ENCODE measurements around the gene SH3D21. TPM values are rescaled to one million over a fixed set of nuclear protein-coding genes. Genes with fewer than 3 reads are reported as not detected.

The SH3D21 gene
- total RNA-seq, 2 donors from 2014 or later = 1.6 to 2.8 TPM

DNA sequence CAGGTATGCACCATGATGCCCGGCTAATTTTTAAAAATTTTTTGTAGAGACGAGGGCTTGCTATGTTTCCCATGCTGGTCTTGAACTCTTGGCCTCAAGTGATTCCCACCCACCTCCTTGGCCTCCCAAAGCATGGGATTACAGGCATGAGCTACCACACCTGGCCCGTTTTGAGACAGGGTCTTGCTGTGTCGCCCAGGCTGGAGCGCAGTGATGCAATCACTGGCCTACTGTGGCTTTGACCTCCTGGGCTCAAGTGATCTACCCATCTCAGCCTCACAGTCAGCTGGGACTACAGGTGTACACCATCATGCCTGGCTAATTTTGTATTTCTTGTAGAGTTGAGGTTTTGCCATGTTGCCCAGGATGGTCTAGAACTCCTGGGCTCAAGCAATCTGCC lies 7.5 kb upstream of the SH3D21 start:
- DNase-seq (ENCODE audit: low spot score) = no peak
- intact Hi-C loops (cut with DNase I) = no loop called here

DNA sequence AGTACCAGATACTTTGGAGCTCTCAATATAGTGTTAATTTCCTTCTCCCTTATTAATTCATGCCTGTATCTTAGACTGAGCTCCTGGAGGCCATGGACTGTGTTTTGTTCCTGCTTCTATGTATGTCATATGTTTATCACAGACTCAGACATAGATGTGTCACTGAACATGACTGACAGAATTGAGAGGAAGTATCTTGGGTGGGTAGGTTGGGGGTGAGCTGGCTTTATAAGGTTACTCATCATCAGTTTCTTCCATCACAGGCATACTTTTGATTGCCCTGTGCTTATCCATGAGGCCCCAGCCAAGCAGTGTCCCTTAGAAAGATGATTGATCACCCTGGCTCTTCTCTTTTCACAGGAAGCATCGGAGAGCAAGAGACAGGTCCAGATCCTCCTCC lies 5.6 kb upstream of the SH3D21 start:
- DNase-seq (ENCODE audit: low spot score) = no peak
- intact Hi-C loops (cut with DNase I) = no loop called here

DNA sequence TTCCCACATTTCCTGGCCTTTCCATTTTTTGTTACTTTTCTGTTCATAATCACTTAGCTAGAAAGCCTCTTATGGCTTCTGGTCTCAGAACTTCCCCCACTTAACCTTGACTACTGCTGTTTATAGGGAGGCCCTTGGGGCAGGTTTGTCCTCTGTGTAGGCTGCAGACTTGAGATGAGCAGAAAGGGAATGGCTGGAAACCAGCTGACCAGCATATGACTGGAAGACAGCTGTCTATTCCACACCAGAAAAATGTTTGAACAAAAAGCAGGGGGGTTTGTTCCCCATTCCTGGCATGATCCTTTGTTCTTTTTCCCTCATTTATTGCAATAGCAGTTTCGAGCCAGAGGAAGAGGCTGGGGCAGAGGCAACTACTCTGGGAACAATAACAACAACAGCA lies 4.9 kb upstream of the SH3D21 start:
- no peak for DNase-seq (ENCODE audit: low spot score)
- intact Hi-C loops (cut with DNase I) = no loop called here

DNA sequence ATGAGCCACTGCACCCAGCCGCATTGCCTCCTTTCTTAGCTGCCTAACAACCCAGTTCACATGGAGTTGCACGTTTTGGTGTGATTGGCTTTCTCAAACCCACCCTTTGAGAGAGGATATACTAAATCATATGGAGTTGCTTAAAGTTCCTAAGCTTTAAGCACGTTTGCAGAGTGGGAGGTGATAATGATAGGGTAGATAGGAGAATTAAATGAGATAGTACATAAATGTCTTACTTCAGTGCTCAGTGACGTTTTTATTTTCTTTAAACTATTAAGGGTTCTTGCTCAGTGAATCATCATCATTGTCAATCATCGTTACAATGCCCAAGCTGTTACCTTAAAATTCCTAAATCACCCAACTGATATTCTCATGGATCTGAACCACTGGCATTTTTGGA lies 2.9 kb upstream of the SH3D21 start:
- intact Hi-C loops (cut with DNase I) = no loop called here
- DNase-seq (ENCODE audit: low spot score) = no peak

DNA sequence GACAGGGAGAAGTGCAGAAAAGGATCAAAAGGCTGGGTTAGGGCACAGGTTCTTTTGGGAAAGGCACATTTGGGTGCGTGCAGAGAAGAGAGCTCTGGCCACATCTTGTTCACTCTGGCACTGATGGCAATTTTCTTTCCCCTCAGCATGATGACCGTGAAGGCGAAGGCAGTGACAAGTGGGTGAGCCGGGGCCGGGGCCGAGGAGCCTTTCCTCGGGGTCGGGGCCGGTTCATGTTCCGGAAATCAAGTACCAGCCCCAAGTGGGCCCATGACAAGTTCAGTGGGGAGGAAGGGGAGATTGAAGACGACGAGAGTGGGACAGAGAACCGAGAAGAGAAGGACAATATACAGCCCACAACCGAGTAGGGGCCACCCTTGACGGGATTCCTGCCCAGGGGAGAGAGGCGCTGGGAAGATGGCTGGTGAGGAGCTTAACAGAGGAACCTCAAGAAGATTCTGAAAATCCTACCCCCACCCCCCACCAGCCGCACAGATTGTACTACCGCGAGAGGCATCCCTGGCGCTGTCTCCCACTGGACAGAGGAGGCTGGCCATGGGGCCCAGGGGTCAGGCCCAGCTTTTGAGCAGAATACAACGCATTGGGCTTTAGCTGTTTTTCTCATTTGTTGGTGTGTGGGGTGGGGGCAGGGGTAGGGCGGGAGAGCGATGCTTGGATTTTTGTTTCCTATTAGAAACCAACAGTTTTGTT lies 2.4 kb upstream of the SH3D21 start:
- intact Hi-C loops (cut with DNase I) = no loop called here
- no peak for DNase-seq (ENCODE audit: low spot score)

DNA sequence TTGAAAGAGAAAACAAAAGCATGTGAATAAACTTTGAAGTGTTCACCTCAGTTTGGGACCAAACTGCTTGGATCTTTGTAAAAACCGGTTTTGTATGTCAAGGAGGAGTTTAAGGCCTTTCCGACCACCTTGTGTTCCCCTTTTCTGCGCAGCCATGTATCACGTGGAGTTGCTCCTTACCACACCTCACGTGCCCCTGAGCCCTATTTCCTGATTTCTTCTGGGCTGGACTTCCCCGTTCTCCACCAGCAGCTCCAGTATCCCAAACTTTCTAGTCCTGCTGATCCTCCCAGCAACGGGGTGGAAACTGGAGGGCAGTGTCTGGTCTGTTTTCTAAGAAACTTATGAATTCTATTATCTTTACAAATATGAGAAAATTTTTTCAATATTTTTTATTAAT lies 1.6 kb upstream of the SH3D21 start:
- DNase-seq (ENCODE audit: low spot score) = no peak

DNA sequence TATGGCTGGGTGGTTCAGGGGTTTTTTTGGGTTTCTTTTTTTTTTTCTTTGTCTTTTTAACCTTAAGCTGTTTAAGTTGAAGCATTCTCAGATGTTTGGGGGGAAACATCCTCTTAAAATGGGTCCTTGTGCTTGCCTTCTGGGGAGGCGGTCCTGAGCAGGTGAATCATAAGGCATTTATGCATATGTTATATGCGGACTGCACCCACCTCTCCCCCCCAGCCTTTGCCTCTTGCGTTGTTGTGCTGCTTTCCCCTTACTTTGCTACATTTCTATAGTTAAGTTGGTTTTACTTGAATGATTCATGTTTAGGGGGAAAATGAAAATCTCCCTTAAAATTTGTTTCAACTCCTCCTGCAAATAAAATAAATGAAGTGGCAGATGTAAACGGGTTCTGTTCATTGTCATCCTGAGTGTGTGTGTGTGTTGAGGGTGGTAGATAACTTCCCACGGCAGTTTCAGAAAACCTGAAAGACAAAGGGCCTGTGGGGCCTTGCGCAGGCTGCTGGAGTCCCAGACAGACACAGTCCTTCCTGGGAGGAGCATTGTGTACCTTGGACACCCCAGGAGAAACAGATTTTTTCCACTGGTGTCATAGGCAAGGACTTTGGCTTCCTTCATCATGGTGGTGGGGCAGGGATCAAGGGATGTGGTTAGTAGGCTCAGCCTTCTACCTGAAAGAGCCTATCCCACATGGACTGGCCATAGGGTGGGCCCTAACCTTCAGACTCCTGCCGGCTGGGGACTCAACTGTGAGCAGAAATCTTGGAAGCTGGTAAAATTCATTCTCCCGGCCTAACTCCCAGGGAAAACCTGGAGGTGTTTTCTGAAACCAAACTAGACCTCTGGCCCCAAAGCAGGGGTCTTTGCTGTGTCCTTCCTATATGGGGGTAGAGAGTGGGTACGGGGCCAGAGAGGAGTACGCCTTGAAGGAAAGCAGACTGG lies 926 bp upstream of the SH3D21 start:
- intact Hi-C loops (cut with DNase I) = loop anchor here in 1 of 2 donors (5.0 kb wide), 1 partner anchor 62 kb away; no protein-coding TSS in a partner anchor
- no peak for DNase-seq (ENCODE audit: low spot score)

More for the DNA sequence above, 1.6 kb upstream of the SH3D21 start:
- intact Hi-C loops (cut with DNase I) = no loop called here

DNA sequence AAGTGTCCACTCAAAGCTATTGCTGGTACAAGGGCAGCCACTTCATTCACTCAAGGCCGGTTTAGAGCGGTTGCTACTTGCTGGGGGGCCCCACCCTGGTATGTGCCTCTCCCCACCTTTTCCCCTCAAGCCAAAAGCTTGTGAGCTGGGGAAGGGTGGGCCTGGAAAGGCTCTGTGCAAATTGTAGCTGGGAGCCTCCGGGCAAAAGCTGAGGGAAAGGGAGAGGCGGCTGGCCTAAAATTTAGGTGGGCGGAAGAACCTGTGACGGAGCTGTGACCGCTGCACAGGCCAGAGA lies 306 bp upstream of the SH3D21 start:
- DNase-seq (ENCODE audit: low spot score) = no peak

DNA sequence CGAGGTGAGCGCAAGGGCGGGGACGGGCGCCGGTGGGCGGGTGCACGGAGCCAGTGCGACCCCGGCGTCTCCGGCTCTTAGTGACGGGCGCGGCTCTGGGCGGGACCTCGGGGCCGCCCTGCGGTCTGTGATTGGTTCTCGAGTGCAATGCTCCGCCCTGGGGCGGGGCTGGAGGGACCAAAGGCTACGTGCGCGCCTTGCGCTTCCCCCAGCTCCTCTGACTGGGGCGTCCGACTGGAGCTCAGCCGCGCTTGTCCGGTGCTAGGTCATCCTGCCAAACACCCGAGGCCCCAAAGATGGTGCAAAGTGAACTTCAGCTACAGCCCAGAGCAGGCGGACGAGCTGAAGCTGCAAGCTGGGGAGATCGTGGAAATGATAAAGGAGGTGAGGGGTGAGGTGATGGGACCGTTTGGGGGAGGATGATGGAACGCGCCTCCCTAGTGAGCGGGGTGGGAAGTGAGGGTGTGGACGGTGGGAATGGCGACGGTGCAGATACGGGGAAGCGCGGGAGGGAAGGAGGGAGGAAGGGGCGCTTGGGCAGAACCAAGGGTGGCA lies 811 bp downstream of the SH3D21 start:
- intact Hi-C loops (cut with DNase I) = loop anchor here in 1 of 2 donors (5.0 kb wide), 1 partner anchor 60 kb away; no protein-coding TSS in a partner anchor
- DNase-seq (ENCODE audit: low spot score) = peak; percentile 97

More for the DNA sequence above, 306 bp upstream of the SH3D21 start:
- intact Hi-C loops (cut with DNase I) = loop anchor here in 1 of 2 donors (5.0 kb wide), 1 partner anchor 61 kb away; no protein-coding TSS in a partner anchor

DNA sequence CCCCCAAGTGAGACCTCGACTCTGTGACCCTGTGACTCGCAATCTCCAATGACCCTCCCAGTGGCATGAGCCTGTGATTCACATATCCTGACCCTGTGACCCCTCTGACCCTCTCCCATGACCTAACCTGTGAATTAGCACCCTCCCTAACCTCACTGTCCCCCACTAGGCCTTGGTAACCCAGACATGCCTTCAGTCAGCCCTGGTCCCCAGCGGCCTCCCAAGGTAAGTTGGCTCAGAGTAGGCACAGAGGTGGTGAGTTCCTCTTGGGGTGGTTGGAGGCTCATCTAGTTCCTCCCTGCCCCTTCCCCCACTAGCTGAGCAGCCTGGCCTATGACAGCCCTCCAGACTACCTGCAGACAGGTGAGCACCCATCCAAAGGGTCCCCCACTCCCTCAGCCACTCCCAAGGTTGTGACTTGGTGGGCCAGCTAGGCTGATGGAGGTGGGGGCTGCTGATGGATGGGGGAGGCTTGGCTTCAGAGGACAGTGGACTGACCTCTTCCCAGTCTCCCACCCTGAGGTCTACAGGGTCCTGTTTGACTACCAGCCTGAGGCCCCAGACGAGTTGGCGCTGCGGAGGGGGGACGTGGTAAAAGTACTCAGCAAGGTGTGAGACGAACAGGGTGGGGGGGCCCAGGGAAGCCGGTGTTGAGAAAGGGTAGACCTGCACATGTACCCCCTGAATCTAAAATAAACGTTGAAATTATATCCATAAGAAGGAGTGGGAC lies 1.6 kb downstream of the SH3D21 start:
- intact Hi-C loops (cut with DNase I) = loop anchor here in 1 of 2 donors (5.0 kb wide), 1 partner anchor 60 kb away; no protein-coding TSS in a partner anchor
- no peak for DNase-seq (ENCODE audit: low spot score)

DNA sequence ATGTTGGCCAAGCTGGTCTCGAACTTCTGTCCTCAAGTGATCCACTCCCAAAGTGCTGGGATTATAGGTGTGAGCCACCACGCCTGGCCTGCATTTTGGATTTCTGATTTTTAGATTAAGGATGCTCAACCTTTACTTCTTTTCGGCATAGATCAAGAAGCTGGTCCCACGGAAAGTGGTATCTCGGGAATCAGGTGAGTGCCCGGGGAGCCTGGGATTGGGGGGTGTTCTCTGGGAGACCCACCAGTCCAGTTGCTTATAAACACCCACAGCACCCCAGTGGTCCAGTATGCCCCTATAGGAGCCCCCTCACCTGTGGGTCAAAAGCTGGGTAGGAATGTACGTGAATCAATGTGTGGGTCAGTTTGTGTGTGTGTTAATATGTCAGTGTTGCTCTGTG lies 3.2 kb downstream of the SH3D21 start:
- no peak for DNase-seq (ENCODE audit: low spot score)
- intact Hi-C loops (cut with DNase I) = loop anchor here in 1 of 2 donors (5.0 kb wide), 1 partner anchor 58 kb away; no protein-coding TSS in a partner anchor

DNA sequence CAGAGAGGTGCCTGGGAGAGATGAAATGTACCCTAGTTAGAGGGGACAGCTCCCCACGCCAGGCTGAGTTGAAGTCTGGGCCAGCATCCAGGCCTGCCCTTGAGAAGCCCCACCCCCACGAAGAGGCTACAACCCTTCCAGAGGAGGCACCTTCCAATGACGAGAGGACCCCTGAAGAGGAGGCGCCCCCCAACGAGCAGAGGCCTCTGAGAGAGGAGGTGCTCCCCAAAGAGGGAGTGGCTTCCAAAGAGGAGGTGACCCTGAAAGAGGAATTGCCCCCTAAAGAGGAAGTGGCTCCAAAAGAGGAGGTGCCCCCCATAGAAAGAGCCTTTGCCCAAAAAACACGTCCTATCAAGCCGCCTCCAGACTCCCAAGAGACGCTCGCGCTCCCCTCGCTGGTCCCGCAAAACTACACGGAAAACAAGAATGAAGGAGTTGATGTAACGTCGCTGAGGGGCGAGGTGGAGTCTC lies 14.2 kb downstream of the SH3D21 start:
- DNase-seq (ENCODE audit: low spot score) = no peak
- intact Hi-C loops (cut with DNase I) = no loop called here

DNA sequence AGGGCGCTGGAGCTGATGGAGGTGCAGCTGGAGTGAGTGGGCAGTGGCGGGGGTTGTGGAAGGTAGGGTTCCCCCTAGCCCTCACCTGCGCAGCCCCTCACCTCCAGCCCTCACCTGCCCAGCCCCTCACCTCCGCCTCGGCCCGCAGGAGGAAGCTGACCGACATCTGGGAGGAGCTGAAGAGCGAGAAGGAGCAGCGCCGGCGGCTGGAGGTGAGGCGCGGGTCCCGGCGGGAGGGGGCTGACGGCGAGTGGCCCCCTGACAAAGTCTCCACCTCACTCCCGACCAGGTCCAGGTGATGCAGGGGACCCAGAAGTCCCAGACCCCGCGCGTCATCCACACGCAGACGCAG lies 14.6 kb downstream of the SH3D21 start:
- intact Hi-C loops (cut with DNase I) = no loop called here
- no peak for DNase-seq (ENCODE audit: low spot score)

DNA sequence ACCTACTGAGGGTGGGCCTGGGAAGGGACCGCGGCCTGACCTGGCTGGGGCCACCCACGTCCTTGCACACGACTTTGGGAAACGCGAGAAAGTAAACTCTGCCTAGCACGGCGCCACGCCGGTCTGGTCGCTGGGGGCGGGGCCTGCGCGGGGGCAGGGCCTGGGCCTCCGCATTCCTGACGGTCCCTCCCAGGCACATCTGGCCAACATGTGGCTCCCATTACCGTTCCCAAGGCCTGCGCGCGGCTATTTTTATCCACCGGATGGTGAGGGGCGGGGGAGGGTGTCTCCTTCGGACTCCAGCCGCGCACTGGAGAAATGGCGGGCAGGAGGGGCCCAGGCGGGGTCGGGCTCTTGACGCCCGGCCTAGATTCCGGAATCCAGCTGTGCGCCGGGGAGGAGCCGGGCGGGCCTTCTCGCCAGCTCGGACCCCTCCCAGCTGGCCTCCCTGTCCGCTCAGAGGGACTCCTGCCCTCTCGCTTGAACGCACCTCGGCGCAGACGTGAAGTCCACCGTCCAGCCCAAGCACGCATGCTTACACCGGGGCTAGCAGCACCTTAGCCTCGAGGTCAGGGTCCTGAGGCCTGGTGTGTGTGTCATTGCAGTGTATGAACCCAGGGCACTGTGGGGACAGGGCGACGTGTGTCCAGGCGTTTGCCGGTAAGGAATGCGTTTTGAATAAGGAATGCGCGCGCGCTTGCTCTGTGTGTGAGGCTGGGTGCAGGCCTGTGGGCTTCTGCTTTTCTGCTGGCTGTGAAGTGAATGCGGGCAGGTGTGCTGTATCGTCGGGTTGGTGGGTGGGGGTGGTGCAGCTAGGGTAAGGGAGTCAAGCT lies 15.2 kb downstream of the SH3D21 start:
- DNase-seq (ENCODE audit: low spot score) = peak; percentile 93
- intact Hi-C loops (cut with DNase I) = no loop called here

DNA sequence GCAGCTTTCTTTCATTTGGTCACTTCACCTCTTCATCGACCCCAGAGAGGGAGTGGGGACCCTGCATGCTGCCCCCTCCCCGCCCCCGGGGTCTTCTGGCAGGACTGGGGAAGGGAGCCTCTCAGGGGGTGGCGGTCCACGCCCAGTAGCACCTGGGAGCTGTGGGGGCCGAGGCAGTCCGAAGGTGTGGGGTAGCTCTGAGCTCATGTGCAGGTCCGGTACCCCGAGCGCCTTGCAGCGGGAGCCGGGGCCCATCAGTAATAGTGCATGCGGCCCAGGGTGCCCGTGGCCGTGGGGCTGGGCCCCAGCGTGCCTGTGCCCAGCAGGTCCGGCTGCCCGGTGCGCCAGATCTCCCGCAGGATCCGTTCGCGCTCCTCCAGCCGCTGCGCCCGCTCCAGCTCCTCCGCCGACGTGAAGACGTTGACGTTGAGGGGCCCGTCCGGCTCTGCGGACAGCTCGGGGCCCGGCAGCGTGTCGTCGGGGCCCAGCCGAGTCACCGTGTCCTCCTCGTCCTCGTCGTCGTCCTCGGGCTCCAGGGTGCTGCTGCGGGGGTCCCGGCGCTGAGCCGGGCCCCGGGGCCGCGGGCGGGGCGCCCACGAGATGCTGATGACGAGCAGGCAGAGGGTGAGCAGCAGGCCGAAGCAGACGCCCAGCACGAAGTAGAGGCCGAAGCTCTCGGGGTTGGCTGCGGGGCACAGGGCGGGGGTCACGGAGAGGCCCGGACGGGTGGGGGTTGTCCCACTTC lies 16.0 kb downstream of the SH3D21 start:
- DNase-seq (ENCODE audit: low spot score) = no peak

DNA sequence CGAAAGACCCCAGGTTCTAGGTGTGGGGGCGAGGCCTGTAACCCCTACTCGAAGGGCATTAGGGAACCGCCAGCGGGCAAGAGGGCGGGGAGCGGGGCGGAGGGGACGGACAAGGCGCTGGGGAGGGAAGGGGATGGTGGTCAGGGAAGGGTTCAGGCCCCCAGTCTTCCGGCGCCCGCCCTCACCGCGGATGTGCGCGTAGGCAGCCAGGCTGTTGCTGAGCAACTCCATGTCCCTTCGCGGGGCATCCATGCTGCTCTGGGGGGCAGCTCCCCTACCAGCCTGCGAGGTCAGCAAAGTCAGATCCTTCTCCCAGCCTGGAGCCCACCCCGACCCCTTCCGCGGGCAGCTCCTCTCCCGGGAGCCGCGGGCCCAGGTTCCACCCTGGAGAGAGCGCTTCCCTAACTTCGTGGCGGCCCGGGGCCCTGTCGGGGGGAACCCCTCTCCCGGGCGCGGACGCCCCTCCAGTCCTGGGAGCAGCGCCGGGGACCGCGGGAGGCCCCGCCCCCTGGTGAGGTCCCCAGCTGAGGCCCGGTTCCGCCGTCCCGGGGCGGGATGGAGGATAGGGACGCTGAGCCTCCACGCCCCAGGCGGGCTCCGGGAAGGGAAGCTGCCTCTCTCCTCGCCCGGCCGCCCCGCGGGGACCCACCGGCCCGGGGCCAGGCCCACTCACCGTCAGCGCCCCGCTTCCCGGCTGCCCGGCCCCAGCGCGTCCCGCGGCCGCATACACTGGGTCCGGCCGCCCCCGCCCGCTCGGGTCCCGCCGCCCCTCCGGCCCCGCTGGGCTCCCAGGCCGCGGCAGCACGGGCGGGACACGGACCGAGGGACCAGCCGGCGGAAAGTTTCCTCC lies 16.8 kb downstream of the SH3D21 start:
- peak; percentile 88 for DNase-seq (ENCODE audit: low spot score)
- intact Hi-C loops (cut with DNase I) = no loop called here

More for the DNA sequence above, 16.0 kb downstream of the SH3D21 start:
- intact Hi-C loops (cut with DNase I) = no loop called here

Data from posterior vena cava (tissue), 2 donors.